ENCODE measurements around the gene PARK7.

DNA sequence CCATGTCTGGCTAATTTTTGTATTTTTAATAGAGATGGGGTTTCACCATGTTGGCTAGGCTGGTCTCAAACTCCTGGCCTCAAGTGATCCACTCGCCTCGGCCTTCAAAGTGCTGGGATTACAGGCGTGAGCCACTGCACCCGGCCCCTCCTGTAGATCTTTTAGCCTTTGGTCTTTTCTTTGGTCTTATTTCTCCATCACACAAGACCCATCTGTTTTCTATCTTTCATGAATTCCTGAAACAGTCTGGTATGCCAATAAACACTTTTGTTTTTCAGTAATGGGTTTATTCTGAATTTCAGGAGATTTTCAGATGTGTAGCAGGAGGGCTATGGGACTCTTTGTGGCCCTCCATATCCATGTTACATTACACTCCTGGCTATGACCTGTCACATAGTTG lies 41.4 kb downstream of the PARK7 start:
- TF ChIP-seq, protein P1, sequence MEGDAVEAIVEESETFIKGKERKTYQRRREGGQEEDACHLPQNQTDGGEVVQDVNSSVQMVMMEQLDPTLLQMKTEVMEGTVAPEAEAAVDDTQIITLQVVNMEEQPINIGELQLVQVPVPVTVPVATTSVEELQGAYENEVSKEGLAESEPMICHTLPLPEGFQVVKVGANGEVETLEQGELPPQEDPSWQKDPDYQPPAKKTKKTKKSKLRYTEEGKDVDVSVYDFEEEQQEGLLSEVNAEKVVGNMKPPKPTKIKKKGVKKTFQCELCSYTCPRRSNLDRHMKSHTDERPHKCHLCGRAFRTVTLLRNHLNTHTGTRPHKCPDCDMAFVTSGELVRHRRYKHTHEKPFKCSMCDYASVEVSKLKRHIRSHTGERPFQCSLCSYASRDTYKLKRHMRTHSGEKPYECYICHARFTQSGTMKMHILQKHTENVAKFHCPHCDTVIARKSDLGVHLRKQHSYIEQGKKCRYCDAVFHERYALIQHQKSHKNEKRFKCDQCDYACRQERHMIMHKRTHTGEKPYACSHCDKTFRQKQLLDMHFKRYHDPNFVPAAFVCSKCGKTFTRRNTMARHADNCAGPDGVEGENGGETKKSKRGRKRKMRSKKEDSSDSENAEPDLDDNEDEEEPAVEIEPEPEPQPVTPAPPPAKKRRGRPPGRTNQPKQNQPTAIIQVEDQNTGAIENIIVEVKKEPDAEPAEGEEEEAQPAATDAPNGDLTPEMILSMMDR (IDR thresholded peaks at IDR 0.05; ENCODE audit: insufficient read depth, low read length, poor library complexity, severe bottlenecking) = no peak
- TF ChIP-seq EZH2phosphoT487 (conservative IDR thresholded peaks at IDR 0.05; ENCODE audit: low read length) = no peak

Measured in SU-DHL-6 (cell line).